Measurements from ENCODE around the gene HRH1. TPM values are rescaled to one million over a fixed set of nuclear protein-coding genes. Genes with fewer than 3 reads are reported as not detected.

The HRH1 gene
- total RNA-seq, 2 donors from 2014 or later = 1.6 to 3.5 TPM

GRCh38 chr3:11132861-11133260 lies 21.4 kb upstream of the HRH1 start:
- H3K4me1 ChIP-seq = no peaks in the 10 kb centered on the region
- DNase-seq (ENCODE audit: low spot score) = peak; percentile 32
- H3K36me3 ChIP-seq = no peaks in the 10 kb centered on the region

GRCh38 chr3:11134794-11135193 lies 19.5 kb upstream of the HRH1 start:
- H3K27ac ChIP-seq = no peak overlapping the region
- H3K36me3 ChIP-seq = no peaks in the 10 kb centered on the region
- no peaks in the 10 kb centered on the region for H3K27me3 ChIP-seq
- no peaks in the 10 kb centered on the region for H3K9me3 ChIP-seq
- peaks cover 0 to 6% of the 10 kb centered on the region in 2 donors for H3K4me1 ChIP-seq
- H3K4me3 ChIP-seq = no peak overlapping the region
- peak; percentile 53 for DNase-seq (ENCODE audit: low spot score)
- TF ChIP-seq, protein P1, sequence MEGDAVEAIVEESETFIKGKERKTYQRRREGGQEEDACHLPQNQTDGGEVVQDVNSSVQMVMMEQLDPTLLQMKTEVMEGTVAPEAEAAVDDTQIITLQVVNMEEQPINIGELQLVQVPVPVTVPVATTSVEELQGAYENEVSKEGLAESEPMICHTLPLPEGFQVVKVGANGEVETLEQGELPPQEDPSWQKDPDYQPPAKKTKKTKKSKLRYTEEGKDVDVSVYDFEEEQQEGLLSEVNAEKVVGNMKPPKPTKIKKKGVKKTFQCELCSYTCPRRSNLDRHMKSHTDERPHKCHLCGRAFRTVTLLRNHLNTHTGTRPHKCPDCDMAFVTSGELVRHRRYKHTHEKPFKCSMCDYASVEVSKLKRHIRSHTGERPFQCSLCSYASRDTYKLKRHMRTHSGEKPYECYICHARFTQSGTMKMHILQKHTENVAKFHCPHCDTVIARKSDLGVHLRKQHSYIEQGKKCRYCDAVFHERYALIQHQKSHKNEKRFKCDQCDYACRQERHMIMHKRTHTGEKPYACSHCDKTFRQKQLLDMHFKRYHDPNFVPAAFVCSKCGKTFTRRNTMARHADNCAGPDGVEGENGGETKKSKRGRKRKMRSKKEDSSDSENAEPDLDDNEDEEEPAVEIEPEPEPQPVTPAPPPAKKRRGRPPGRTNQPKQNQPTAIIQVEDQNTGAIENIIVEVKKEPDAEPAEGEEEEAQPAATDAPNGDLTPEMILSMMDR (IDR thresholded peaks at IDR 0.05) = no peak

More at GRCh38 chr3:11132861-11133260, 21.4 kb upstream of the HRH1 start:
- Histone ChIP-seq H3K9me3 (no peaks in the 10 kb centered on the region), H3K27ac (no peak overlapping the region), H3K27me3 (no peaks in the 10 kb centered on the region), H3K4me3 (no peak overlapping the region)
- TF ChIP-seq, protein P1 (IDR thresholded peaks at IDR 0.05) = no peak

DNA sequence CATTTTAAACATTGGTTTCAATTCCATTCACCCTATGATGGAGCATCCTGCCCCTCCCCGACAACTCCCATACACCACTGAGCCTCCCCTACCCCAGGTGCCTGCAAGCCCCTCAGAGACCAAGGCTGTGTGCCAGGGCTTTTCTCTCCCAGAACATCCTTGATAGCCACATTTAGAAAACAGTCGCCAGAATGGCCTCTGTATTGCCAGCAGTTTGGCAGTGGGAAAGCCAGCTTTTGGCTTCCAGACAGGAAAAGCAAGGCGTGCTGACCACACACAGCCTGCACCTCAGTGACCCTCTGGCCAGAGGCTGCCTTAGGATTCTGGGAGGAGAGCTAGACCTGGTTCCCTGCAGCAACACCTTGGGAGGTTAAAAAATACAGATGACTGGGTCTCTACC lies 18.2 kb upstream of the HRH1 start:
- DNase-seq (ENCODE audit: low spot score) = peak; percentile 46
- H3K27me3 ChIP-seq = no peaks in the 10 kb centered on the region
- TF ChIP-seq, protein P1 (IDR thresholded peaks at IDR 0.05) = no peak
- H3K4me1 ChIP-seq = peaks cover 0 to 16% of the 10 kb centered on the region in 2 donors
- H3K27ac ChIP-seq = peak overlapping the region; percentile 56 to 87
- no peaks in the 10 kb centered on the region for H3K9me3 ChIP-seq
- H3K36me3 ChIP-seq = no peaks in the 10 kb centered on the region
- no peak overlapping the region for H3K4me3 ChIP-seq

DNA sequence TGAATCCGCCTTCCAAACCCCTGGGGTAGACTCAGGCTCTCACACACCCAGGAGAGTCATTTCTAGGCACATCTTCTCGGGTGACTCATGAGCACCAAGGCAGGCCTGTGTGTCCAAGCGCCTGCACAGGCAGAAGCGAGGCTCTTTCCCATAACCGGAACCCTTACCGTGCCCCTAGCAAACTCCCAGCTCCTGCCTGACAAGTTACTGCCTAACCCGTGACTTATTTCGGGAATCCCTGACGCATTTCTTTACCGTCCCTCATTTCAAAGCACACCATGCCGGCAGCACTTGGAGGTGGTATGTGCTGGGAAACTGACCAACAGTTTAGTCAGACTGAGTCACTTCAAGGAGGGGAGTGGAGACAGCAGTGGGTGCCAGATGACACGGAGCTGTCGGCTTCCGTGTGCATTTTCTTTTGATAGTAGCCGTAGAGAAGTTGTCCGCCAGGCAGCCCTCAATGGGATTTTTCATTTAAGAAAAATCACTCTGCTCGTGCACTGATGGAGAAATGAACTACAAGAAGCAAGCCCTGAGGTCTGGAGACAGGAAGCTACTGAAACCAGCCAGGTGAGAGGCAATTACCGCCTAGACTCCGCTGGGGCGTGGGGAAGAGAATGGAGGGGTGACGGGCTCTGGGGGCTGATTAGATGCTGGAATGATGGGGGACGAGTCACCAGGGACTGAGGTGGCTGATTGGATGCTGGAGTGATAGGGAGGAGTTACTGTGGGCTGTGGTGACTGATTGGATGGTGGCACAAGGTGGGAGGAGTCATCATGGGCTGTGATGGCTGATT lies 17.3 kb upstream of the HRH1 start:
- Histone ChIP-seq H3K36me3 (no peaks in the 10 kb centered on the region), H3K4me3 (peak overlapping the region in 1 of 2 donors; percentile 15), H3K27ac (peak overlapping the region; percentile 59 to 87), H3K27me3 (no peaks in the 10 kb centered on the region), H3K4me1 (peaks cover 0 to 16% of the 10 kb centered on the region in 2 donors), H3K9me3 (no peaks in the 10 kb centered on the region)
- peak; percentile 87 for DNase-seq (ENCODE audit: low spot score)
- TF ChIP-seq, protein P1 (IDR thresholded peaks at IDR 0.05) = no peak

GRCh38 chr3:11137627-11137959 lies 16.7 kb upstream of the HRH1 start:
- H3K27ac ChIP-seq = peak overlapping the region; percentile 59 to 87
- H3K9me3 ChIP-seq = no peaks in the 10 kb centered on the region
- H3K4me3 ChIP-seq = no peak overlapping the region

More at GRCh38 chr3:11137627-11137959, 16.7 kb upstream of the HRH1 start:
- H3K36me3 ChIP-seq = no peaks in the 10 kb centered on the region
- H3K4me1 ChIP-seq = peaks cover 0 to 16% of the 10 kb centered on the region in 2 donors
- no peaks in the 10 kb centered on the region for H3K27me3 ChIP-seq
- DNase-seq (ENCODE audit: low spot score) = no peak
- TF ChIP-seq, protein P1 (IDR thresholded peaks at IDR 0.05) = no peak
